Rectal smooth muscle tissue (tissue), 1 donor: ENCODE data around the gene SF3A2.

ENCODE experiments used
- H3K27ac ChIP-seq: one replicate; pipeline ENCODE4 v1.7.0; 2013; ENCODE audit warnings: low read depth, low read length, inconsistent platforms
- H3K27me3 ChIP-seq: one replicate; pipeline ENCODE4 v1.7.0; 2013; ENCODE audit warnings: low read length; ENCODE audit not compliant: control insufficient read depth, insufficient read depth
- H3K36me3 ChIP-seq: one replicate; pipeline ENCODE4 v1.7.0; 2013; ENCODE audit warnings: low read length; ENCODE audit not compliant: control insufficient read depth, insufficient read depth
- H3K4me1 ChIP-seq: one replicate; pipeline ENCODE4 v1.7.0; 2013; ENCODE audit warnings: low read length; ENCODE audit not compliant: control insufficient read depth, insufficient read depth
- H3K4me3 ChIP-seq: one replicate; pipeline ENCODE4 v1.7.0; 2013; ENCODE audit warnings: low read length
- H3K9ac ChIP-seq: one replicate; pipeline ENCODE4 v1.7.0; 2013; ENCODE audit warnings: low read length

The SF3A2 gene

DNA sequence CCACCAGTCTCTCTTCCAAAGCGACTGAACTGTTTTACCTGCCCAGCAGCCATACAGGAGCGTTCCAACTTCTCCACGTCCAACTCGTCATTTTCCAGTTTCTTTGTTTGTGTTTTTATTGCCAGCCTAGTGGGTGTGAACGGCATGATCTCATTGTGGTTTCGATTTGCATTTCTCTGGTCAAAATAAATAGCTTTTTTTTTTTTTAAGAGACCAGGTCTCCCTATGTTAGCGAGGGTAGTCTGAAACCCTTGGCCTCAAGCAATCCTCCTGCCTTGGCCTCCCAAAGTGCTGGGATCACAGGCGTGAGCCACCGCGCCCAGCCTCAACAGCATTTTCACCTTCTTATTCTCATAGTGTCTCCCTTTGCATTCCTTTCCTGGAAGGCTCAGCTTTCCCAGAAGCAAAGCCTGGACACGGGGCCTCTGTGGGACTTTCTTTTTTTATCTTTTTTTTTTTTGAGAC, 23.7 kb downstream of the SF3A2 start:
- Histone ChIP-seq H3K27ac (no peak overlapping the region), H3K9ac (no peak overlapping the region), H3K36me3 (no peaks in the 10 kb centered on the region), H3K27me3 (peaks cover 2% of the 10 kb centered on the region), H3K4me3 (no peak overlapping the region), H3K4me1 (no peaks in the 10 kb centered on the region)

GRCh38 chr19:2261438-2262172, 25.0 kb downstream of the SF3A2 start:
- Histone ChIP-seq H3K4me3 (no peak overlapping the region), H3K27ac (no peak overlapping the region), H3K36me3 (no peaks in the 10 kb centered on the region), H3K27me3 (no peaks in the 10 kb centered on the region), H3K9ac (no peak overlapping the region), H3K4me1 (no peaks in the 10 kb centered on the region)

DNA sequence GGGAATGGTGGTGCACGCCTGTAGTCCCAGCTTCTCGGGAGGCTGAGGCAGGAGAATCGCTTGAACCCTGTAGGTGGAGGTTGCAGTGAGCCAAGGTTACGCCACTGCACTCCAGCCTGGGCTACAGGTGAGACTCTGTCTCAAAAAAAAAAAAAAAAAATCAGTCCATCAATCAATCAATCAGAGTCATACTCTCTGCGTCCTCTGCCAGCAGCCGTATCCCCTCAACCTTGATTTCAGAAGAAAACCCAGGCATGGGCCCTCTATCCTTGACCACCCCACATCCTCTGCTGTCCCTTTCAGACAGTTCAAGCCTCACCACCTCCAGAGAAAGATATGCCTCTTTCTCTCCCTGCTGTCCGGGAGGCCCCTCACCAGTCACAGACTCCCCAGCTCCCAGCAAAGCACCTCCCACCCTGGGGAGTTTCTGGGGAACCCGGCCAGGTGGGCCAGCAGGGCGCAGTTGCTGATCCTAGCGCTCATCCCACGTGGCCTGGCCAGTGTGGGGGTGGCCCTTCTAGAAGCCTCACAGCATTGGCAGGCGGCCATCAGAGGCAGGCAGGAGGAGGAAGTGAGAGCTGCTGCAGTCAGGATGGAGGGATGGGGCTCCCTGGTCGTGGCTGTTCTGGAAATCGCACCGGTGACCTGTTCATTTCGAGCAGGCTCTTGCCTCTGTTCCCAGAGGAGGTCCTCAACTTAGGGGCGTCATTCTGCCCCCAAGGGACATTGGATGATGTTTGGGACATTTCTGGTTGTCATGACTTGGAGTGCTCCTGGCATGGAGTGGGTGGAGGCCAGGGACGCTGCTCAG, 29.8 kb downstream of the SF3A2 start:
- no peaks in the 10 kb centered on the region for H3K4me1 ChIP-seq
- H3K9ac ChIP-seq: no peak overlapping the region
- H3K27me3 ChIP-seq: no peaks in the 10 kb centered on the region
- H3K4me3 ChIP-seq: no peak overlapping the region
- H3K27ac ChIP-seq: no peak overlapping the region
- peaks cover 2% of the 10 kb centered on the region for H3K36me3 ChIP-seq

- Histone ChIP-seq H3K27ac (no peak overlapping the region), H3K4me3 (peak overlapping the region; percentile 77), H3K4me1 (peaks cover 11% of the 10 kb centered on the region)
Measured at GRCh38 chr19:2268480-2268830, 31.8 kb downstream of the SF3A2 start.

GRCh38 chr19:2268861-2269243, 32.2 kb downstream of the SF3A2 start:
- peak overlapping the region; percentile 77 for H3K27ac ChIP-seq
- peak overlapping the region; percentile 77 for H3K4me3 ChIP-seq
- peaks cover 10% of the 10 kb centered on the region for H3K36me3 ChIP-seq
- H3K9ac ChIP-seq: no peak overlapping the region
- H3K27me3 ChIP-seq: no peaks in the 10 kb centered on the region
- peaks cover 12% of the 10 kb centered on the region for H3K4me1 ChIP-seq

More at GRCh38 chr19:2268480-2268830, 31.8 kb downstream of the SF3A2 start:
- Histone ChIP-seq H3K36me3 (peaks cover 10% of the 10 kb centered on the region), H3K27me3 (no peaks in the 10 kb centered on the region), H3K9ac (no peak overlapping the region)

- Histone ChIP-seq H3K4me3 (peak overlapping the region; percentile 89), H3K27me3 (no peaks in the 10 kb centered on the region), H3K36me3 (peaks cover 10% of the 10 kb centered on the region), H3K27ac (peak overlapping the region; percentile 99), H3K9ac (peak overlapping the region; percentile 99), H3K4me1 (peaks cover 12% of the 10 kb centered on the region)
Measured at GRCh38 chr19:2269244-2270156, 32.9 kb downstream of the SF3A2 start.

DNA sequence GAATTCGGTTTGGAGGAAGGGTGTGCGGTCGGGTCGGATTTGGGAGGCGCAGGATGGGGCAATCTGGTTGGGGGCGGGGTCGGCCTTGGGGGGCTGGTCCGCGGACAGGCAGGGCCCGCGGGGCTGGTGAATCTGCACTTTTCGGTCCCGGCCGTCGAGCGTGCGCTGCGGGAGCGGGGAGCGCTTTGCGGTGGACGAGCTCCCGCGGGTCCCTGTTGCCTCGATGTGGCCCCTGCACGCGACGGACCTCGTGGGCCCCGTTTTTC, 33.5 kb downstream of the SF3A2 start:
- Histone ChIP-seq H3K27me3 (no peaks in the 10 kb centered on the region), H3K4me1 (peaks cover 14% of the 10 kb centered on the region)

DNA sequence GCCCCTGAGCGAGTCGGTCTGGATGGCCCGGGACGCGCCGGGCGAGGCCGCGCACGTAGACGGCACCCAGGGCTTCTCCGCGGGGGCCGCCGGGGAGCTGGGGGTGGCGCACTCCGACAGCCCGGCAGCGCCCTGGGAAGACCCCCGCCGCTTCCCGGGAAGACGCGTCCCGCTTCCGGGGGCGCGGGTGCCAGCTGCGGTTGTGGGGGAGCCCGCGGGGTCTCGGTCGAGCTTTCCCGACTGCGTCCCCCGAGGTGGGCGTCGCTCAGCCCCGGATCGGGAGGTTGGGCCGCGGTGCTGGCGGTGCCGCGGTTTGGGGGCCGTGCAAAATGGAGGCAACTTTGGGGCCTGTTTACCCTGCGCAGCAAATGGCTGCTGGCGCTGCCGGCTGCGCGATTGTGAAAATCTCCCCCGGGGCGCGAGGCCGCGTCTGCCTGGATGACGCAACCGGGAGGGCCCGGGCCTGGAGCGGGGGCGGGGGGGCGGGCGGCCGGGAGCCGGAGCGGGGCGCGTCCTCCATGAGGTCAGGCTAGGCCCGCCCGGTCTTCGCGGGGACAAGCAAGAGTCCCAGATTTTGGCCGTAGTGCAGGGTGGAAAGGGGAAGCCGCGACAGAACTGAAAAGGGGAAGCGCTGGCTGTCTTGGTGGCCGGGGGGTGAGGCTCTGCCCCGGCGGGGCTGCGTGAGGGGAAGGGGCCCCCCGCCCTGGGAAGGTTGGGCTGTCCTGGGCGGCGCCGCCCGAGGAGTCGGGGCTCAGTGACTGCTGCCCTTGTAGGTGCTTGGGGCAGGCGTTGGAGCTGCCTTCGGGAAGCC, 34.0 kb downstream of the SF3A2 start:
- H3K4me3 ChIP-seq: peak overlapping the region; percentile 89
- H3K9ac ChIP-seq: peak overlapping the region; percentile 99
- H3K4me1 ChIP-seq: peaks cover 18% of the 10 kb centered on the region
- peaks cover 10% of the 10 kb centered on the region for H3K36me3 ChIP-seq
- H3K27me3 ChIP-seq: no peaks in the 10 kb centered on the region
- H3K27ac ChIP-seq: peak overlapping the region; percentile 99

More for the DNA sequence above, 33.5 kb downstream of the SF3A2 start:
- peak overlapping the region; percentile 99 for H3K27ac ChIP-seq
- H3K4me3 ChIP-seq: peak overlapping the region; percentile 89
- peak overlapping the region; percentile 99 for H3K9ac ChIP-seq
- H3K36me3 ChIP-seq: peaks cover 10% of the 10 kb centered on the region

DNA sequence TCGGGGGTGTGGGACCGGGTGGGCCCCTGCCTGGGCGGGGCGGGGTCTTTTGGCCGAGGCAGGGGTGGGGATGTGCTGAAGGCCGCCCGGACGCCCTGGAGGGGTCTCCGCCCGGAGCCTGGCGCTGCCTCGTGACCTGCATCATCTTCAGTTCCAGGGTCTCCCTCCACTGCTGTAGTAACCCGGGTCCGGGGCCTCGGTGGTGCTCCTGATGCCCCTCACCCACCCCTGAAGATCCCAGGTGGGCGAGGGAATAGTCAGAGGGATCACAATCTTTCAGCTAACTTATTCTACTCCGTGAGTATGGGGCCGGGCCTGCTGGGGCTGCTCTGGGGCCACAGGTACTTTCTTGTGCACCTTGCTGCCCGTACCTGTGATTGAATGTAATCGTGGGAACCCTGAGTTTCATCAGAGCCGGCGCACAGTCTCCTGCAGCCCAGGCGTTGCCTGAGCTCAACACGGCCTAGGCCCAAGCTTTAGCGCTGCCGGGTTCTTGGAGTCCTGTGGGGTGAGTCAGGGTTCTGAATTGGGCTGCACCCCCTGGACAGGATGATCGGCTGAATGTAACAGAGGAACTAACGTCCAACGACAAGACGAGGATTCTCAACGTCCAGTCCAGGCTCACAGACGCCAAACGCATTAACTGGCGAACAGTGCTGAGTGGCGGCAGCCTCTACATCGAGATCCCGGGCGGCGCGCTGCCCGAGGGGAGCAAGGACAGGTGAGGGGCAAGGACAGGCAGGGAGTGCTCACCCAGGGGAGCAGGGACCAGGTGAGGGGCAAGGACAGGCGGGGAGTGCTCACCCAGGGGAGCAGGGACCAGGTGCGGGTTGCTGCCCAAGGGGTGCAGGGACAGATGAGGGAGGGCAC, 34.8 kb downstream of the SF3A2 start:
- Histone ChIP-seq H3K36me3 (peaks cover 10% of the 10 kb centered on the region), H3K27ac (peak overlapping the region; percentile 99), H3K9ac (peak overlapping the region; percentile 51), H3K4me3 (peak overlapping the region; percentile 89), H3K4me1 (peaks cover 18% of the 10 kb centered on the region), H3K27me3 (no peaks in the 10 kb centered on the region)

GRCh38 chr19:2273356-2274184, 36.9 kb downstream of the SF3A2 start:
- peak overlapping the region; percentile 68 for H3K27ac ChIP-seq
- H3K4me3 ChIP-seq: peak overlapping the region; percentile 49
- no peak overlapping the region for H3K9ac ChIP-seq
- H3K4me1 ChIP-seq: peaks cover 18% of the 10 kb centered on the region
- H3K36me3 ChIP-seq: peaks cover 10% of the 10 kb centered on the region
- H3K27me3 ChIP-seq: no peaks in the 10 kb centered on the region
